ENCODE results near the gene IFIT1.

GRCh38 chr10:89440226-89441009 is 48.0 kb downstream of the IFIT1 start:
- TF ChIP-seq CTCF (conservative IDR thresholded peaks at IDR 0.05; ENCODE audit: low read length) (no peak), EZH2phosphoT487 (IDR thresholded peaks at IDR 0.05; ENCODE audit: borderline replicate concordance) (no peak)
